ENCODE results near the gene GMEB2.
A peak's percentile ranks its signal among the peaks of the same experiment; 100 is the strongest.

The GMEB2 gene

DNA sequence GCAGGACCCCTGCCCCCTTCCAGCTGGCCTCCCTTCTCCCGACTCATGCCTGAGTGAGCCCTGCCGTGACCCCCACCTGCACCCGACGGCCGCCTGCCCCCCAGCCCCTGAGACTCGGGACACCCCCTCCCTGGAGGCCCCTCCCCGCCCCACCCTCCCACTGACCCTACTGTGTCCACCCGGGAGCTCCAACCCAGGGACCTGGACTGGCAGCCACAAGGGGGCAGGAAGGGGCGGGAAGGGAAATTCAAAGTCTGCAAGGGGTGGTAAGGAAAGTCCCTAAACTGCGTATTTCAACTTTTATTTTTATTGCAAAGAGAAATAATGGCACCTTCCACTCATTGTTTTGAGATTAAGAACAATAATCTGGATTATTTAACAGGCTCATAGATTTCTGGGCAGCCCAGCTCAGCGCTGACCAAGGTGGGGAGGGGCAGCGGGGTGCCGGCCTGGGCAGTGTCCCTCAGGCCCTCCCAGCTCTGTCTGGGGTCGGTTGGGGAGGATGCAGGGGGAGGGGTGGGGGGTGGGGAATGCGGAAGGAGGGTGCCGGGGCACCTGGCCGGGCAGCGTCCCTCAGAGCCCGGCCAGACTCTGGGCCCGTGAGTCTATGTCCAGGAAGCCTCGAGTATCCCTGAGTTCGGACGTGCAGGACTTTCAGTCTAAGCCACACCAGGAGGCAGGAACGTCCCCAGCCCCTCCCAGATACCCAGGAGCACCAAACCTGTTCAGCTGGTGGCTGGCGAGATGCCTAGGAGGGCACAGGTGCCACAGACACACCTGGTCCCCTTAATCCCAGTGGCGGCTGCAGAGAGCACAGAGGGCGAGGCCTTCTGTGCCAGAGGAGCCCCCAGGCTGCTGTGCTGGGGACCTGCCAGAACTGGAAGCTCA is 88.5 kb downstream of the GMEB2 start:
- Histone ChIP-seq H2BK120ac (ENCODE audit: low read depth, low read length) (peak overlapping the region; percentile 68), H3K4ac (ENCODE audit: low read depth in 1 of 2, low read length in 2 of 2) (peak overlapping the region in 1 of 2 experiments; percentile 4), H3K18ac (ENCODE audit: low read depth in 1 of 2, low read length in 2 of 2) (peak overlapping the region; percentile 71 to 74), H3K9me3 (ENCODE audit: control insufficient read depth, low read length) (no peaks in the 10 kb centered on the region), H3K9ac (ENCODE audit: low read length) (peak overlapping the region; percentile 53), H2BK5ac (ENCODE audit: low read depth, low read length, poor library complexity, severe bottlenecking) (no peak overlapping the region), H4K8ac (ENCODE audit: low read length) (peak overlapping the region; percentile 95), H3K14ac (ENCODE audit: low read length in 2 of 2) (no peak overlapping the region), H2BK12ac (ENCODE audit: low read length in 2 of 2) (peak overlapping the region; percentile 18 to 21), H3K23ac (ENCODE audit: low read length in 2 of 2) (no peak overlapping the region), H3K27me3 (ENCODE audit: control insufficient read depth in 1 of 2, insufficient read depth in 1 of 2, low read length in 2 of 2) (peaks cover 0 to 60% of the 10 kb centered on the region in 2 experiments), H2AK5ac (ENCODE audit: low read length, severe bottlenecking) (no peak overlapping the region), H3K4me2 (ENCODE audit: low read length, poor library complexity, severe bottlenecking) (peak overlapping the region; percentile 72), H3K27ac (ENCODE audit: low read length, poor library complexity, severe bottlenecking) (no peak overlapping the region), H3K4me1 (ENCODE audit: control insufficient read depth, insufficient read depth, low read depth, low read length) (peaks cover 52% of the 10 kb centered on the region), H4K91ac (ENCODE audit: low read length) (peak overlapping the region; percentile 92), H3K4me3 (ENCODE audit: insufficient read depth in 1 of 2, low read depth in 1 of 2, low read length in 2 of 2) (peak overlapping the region; percentile 37 to 52), H3K79me1 (replicated peaks; ENCODE audit: low read length, poor library complexity, severe bottlenecking) (no peaks in the 10 kb centered on the region), H2BK15ac (ENCODE audit: low read depth, poor library complexity, severe bottlenecking) (peak overlapping the region; percentile 78), H3K36me3 (ENCODE audit: control insufficient read depth in 1 of 2, insufficient read depth in 2 of 2, low read depth in 1 of 2, low read length in 2 of 2) (no peaks in the 10 kb centered on the region), H2AFZ (ENCODE audit: low read depth, low read length) (no peak overlapping the region)
- WGBS, result 66% methylated on average over 22 of the region's 27 CpGs
- peak; percentile 60 for DNase-seq
